GM19351 (cell line): ENCODE measurements around the gene LAMTOR3.
"Not testable (repeated sequence)": the region's sequence is repeated elsewhere in the genome, so short reads cannot be mapped to it uniquely, and the experiment has no call there.

ENCODE experiments used
- ATAC-seq: cut with Tn5 transposase; IDR thresholded peaks from one replicate; pipeline ENCODE4 v1.9.1; 2021; ENCODE audit warnings: mild to moderate bottlenecking, moderate library complexity; ENCODE audit not compliant: unreplicated experiment

LAMTOR3 gene

DNA sequence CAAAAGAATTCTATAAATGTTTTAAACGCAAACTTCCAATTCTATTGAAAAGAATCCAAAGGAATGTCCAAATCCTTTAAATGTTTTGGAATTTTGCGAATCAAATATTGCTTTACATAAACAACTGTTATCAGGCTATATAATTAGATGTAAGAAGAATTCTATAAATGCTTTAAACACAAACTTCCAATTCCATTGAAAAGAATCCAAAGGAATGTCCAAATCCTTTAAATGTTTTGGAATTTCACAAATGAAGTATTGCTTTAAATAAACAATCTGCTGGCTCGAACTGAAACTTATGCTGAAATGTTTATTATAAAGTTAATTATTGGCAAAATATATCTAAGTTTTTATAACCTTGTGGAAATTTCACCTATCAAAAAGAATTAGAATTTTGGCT is 61.5 kb downstream of the LAMTOR3 start:
- no peak for ATAC-seq

DNA sequence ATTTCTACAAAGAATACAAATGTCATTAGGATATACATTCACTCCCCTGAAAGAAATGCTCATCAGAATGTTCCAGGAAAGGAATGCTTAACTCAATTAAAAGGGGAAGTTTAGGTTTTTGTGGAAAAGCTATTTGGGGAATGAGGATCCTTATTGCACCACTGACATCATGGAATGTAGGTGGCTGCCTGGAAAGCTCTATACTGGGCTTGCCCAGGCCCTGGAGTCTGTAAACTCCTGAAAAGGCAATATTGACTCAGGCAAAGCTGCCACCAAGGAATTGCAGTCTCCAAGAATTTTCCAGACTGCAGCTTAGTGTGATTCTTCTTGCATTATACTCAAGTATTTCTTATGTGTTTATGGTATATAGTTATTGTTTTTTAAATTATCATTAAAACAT is 61.9 kb downstream of the LAMTOR3 start:
- ATAC-seq = no peak

DNA sequence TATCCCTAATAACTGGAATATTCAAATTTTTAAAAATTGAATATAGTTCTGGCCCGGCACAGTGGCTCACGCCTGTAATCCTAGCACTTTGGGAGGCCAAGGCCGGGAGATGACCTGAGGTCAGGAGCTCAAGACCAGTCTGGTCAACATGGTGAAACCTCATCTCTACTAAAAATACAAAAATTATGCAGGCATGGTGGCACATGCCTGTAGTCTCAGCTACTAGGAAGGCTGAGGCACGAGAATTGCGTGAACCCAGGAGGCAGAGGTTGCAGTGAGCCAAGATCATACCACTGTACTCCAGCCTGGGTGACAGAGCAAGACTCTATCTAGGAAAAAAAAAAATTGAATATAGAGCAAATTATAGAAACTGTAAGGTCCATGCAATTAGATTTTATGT is 64.2 kb downstream of the LAMTOR3 start:
- ATAC-seq = not testable (repeated sequence)

DNA sequence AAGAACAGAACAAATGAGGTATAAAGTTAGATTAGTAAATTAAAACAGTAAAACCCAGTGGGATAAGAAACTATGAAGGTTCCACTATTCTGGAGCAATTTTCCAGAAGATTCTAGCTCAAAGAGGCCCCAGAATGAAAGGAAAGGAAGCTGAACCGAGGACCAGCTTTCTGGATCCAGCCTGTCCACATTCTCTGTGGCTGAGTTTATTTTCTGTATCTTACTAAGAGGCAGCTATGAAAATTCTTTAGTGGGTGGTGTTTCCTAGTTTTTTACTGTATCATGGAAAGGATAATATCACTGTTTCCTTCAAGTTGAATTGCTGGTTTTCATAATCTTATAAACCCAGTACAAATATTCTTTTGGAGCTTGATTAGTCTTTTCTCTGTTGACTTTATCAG is 65.8 kb downstream of the LAMTOR3 start:
- no peak for ATAC-seq
